Ovary (tissue), 9 donors: ENCODE data around the gene HS3ST4. TPM values are rescaled to one million over a fixed set of nuclear protein-coding genes. Genes with fewer than 3 reads are reported as not detected.

Experiments used
- DNase-seq, 5 donors: peaks; one replicate each; pipeline ENCODE4 v3.0.0-alpha.2; 2019 to 2020
- H3K27ac ChIP-seq, 2 donors: fragments of 200-600 bp; one replicate each; pipeline versions ENCODE4 v1.5.1 to v1.8.0; 2019 to 2022
- H3K27me3 ChIP-seq: fragments of 200-600 bp; one replicate; pipeline ENCODE4 v1.8.0; 2022
- H3K36me3 ChIP-seq: fragments of 200-600 bp; sonication (generic); one replicate; pipeline ENCODE4 v1.5.1; 2019
- H3K4me1 ChIP-seq: one replicate; pipeline ENCODE4 v1.8.1; 2013; ENCODE audit warnings: mild to moderate bottlenecking, moderate library complexity; ENCODE audit not compliant: insufficient read depth
- H3K4me3 ChIP-seq: fragments of 200-600 bp; sonication (generic); one replicate; pipeline ENCODE4 v1.5.1; 2017
- H3K9me3 ChIP-seq, 2 donors: fragments of 200-600 bp in 1 of 2; sonication (generic) in 1 of 2; one replicate each; pipeline versions ENCODE4 v1.5.1 to v1.8.1; 2013 to 2019; ENCODE audit warnings: mild to moderate bottlenecking in 1 of 2, moderate library complexity in 1 of 2
- CTCF ChIP-seq, 3 donors: fragments of 450-650 bp in 2 of 3; fragments of 200-600 bp in 1 of 3; IDR thresholded peaks; one replicate each; pipeline versions ENCODE4 v1.5.1 to v1.8.0; 2016 to 2022; ENCODE audit warnings: antibody characterized with exemption in 3 of 3, mild to moderate bottlenecking in 1 of 3
- EP300 ChIP-seq: sonication (generic); formaldehyde crosslinking; IDR thresholded peaks from one replicate; pipeline ENCODE4 v1.6.1; 2017; ENCODE audit warnings: antibody characterized with exemption
- POLR2A ChIP-seq: fragments of 450-650 bp; IDR thresholded peaks from one replicate; pipeline ENCODE4 v1.6.1; 2017; ENCODE audit warnings: antibody characterized with exemption, mild to moderate bottlenecking, moderate library complexity
- WGBS, 3 donors: extraction: QIAGEN DNeasy Blood & Tissue Kit in 1 of 3; methylation state at CpG; one replicate each; pipeline versions ENCODE4 v1.1.5 to v1.1.7; 2013 to 2017; 5-methylcytosine and 5-hydroxymethylcytosine counted together
- intact Hi-C, 4 donors: fragments of 100-400 bp; cut with DNase I; formaldehyde crosslinking; loops; one replicate each; pipeline versions ENCODE4 v1.11.0 to v1.15.1; 2022 to 2023
- polyA plus RNA-seq, 2 donors: library from polyadenylated mRNA; stranded (reverse); fragments of 200-250 nt in 1 of 2; fragments of 350-450 nt in 1 of 2; fragmentation: Illumina TruSeq in 1 of 2; extraction: RNeasy Lipid Tissue Mini Kit (QIAGEN cat#74804) in 1 of 2; gene quantifications; one replicate each; pipeline ENCODE4 v1.2.3, GENCODE V29; 2013 to 2014
- total RNA-seq, 7 donors: library from RNA; depleted of rRNA in 2 of 7; stranded (reverse); fragments of >200 nt in 2 of 7; fragmentation: NEBNext Ultra II Directional in 3 of 7; extraction: Animal tissue kit (Norgen Biotek cat#: 25700) in 3 of 7; gene quantifications; one replicate each; pipeline versions ENCODE4 v1.1.0 to v1.2.4, GENCODE V29; 2016 to 2023
- donor health status: DM: no; HTN: no; CAD: no; lungs with moderate emphysema.
- donor health status: DM: no; HTN: no; CAD: no.
- donor health status: Bipolar disorder and iron deficiency.
- donor health status: DM: yes; HTN: yes; CAD: no.
- donor health status: DM: no; HTN: no; CAD: no.
- donor health status: DM: yes; HTN: yes; CAD: no.

The HS3ST4 gene
- total and polyA plus RNA-seq, 9 donors, result 0.10 to 0.34 TPM; not detected in 7

DNA sequence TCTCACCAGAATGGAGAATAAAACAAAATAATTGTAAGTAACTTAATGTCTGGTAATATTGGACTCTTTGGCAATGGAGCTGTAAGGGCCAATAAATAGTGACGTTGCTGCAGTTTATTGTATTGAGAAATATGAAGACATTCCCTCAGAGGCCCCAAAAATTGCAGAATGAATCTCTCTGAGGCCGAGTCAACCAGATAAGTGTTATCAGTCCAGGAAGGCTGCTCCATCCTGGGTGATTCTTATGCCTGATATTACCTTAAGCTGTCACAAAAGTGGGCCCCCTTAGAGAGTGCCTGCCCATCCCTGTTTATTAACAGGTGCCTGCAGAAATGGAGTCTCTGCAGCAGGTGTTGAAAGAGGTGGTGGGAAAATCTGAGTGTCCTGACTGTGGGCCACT lies 219.2 kb downstream of the HS3ST4 start:
- Histone ChIP-seq H3K9me3 (no peaks in the 10 kb centered on the region), H3K27me3 (no peaks in the 10 kb centered on the region), H3K36me3 (no peaks in the 10 kb centered on the region), H3K27ac (no peak overlapping the region), H3K4me3 (no peak overlapping the region), H3K4me1 (no peaks in the 10 kb centered on the region)
- DNase-seq, result no peak
- TF ChIP-seq CTCF (IDR thresholded peaks at IDR 0.05), result no peak
- no peak for TF ChIP-seq POLR2A
- no peak for TF ChIP-seq EP300
- intact Hi-C loops, result no loop called here
- 43 to 59% (median 51%) methylated on average over 2 of the region's 2 CpGs for WGBS, 3 donors

GRCh38 chr16:25912321-25912720 lies 220.6 kb downstream of the HS3ST4 start:
- H3K27ac ChIP-seq, result no peak overlapping the region
- WGBS, 3 donors, result 65 to 72% (median 68%) methylated on average over 5 of the region's 5 CpGs
- TF ChIP-seq EP300 (no peak), CTCF (IDR thresholded peaks at IDR 0.05) (no peak), POLR2A (no peak)
- DNase-seq, result no peak
- no peaks in the 10 kb centered on the region for H3K27me3 ChIP-seq
- H3K9me3 ChIP-seq, result no peaks in the 10 kb centered on the region
- H3K36me3 ChIP-seq, result no peaks in the 10 kb centered on the region
- no peaks in the 10 kb centered on the region for H3K4me1 ChIP-seq
- intact Hi-C loops, result no loop called here
- no peak overlapping the region for H3K4me3 ChIP-seq

GRCh38 chr16:25914357-25914962 lies 222.7 kb downstream of the HS3ST4 start:
- Histone ChIP-seq H3K36me3 (no peaks in the 10 kb centered on the region), H3K27me3 (no peaks in the 10 kb centered on the region), H3K27ac (no peak overlapping the region), H3K4me1 (no peaks in the 10 kb centered on the region), H3K9me3 (no peaks in the 10 kb centered on the region), H3K4me3 (no peak overlapping the region)
- 65 to 68% (median 65%) methylated on average over 7 of the region's 7 CpGs for WGBS, 3 donors
- intact Hi-C loops, result no loop called here
- DNase-seq, result no peak
- TF ChIP-seq POLR2A (no peak), CTCF (IDR thresholded peaks at IDR 0.05) (no peak), EP300 (no peak)

DNA sequence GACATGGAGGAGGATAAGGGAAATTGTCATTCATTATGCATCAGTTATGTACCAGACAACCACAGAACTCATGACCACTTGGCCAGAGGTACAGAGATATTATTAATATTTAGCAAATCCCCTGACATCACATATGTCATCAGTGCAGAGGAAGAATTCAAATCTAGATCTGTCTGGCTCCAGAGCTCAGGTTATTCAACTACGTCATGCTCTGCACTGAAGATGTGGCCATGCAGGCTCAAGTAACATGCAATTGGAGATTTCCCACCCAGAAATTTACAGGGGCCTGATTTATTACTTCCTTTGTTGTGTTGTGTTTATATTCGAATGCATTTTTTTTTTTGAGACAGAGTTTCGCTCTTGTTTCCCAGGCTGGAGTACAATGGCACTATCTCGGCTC lies 224.3 kb downstream of the HS3ST4 start:
- no peak for DNase-seq
- H3K4me3 ChIP-seq, result no peak overlapping the region
- no peaks in the 10 kb centered on the region for H3K27me3 ChIP-seq
- intact Hi-C loops, result no loop called here
- H3K36me3 ChIP-seq, result no peaks in the 10 kb centered on the region
- TF ChIP-seq EP300 (no peak), POLR2A (no peak), CTCF (IDR thresholded peaks at IDR 0.05) (no peak)
- no peaks in the 10 kb centered on the region for H3K4me1 ChIP-seq
- no peak overlapping the region for H3K27ac ChIP-seq
- WGBS, 3 donors, result 37 to 56% (median 51%) methylated on average over 4 of the region's 4 CpGs
- no peaks in the 10 kb centered on the region for H3K9me3 ChIP-seq
